Non-pigmented ciliary epithelial cell (primary cell): Measurements from ENCODE around the gene LIMS2.

Experiments used
- DNase-seq: peaks from one replicate; pipeline ENCODE4 v3.0.0-alpha.2; 2010; ENCODE audit warnings: low read depth

Gene LIMS2

GRCh38 chr2:127645395-127646291 lies 29.7 kb downstream of the LIMS2 start, which contains the start of gene GPR17:
TSS of gene GPR17 (plus strand) at chr2:127646153. CDS start at chr2:127650736, 4,583 bp downstream.
- DNase-seq, result no peak

- DNase-seq, result no peak
Observed at GRCh38 chr2:127645026-127645394, 30.3 kb downstream of the LIMS2 start.

- DNase-seq, result no peak
Observed at GRCh38 chr2:127644066-127645025, 31.0 kb downstream of the LIMS2 start.

GRCh38 chr2:127643439-127644065 lies 31.8 kb downstream of the LIMS2 start:
- no peak for DNase-seq

- no peak for DNase-seq
Observed at GRCh38 chr2:127642706-127643438, 32.5 kb downstream of the LIMS2 start.

GRCh38 chr2:127641846-127642507 lies 33.4 kb downstream of the LIMS2 start:
- DNase-seq, result no peak

- no peak for DNase-seq
Observed at GRCh38 chr2:127641133-127641532, 34.2 kb downstream of the LIMS2 start.

GRCh38 chr2:127640082-127641072 lies 35.0 kb downstream of the LIMS2 start:
- DNase-seq, result no peak

GRCh38 chr2:127639111-127639474 lies 36.2 kb downstream of the LIMS2 start:
- DNase-seq, result no peak

GRCh38 chr2:127638361-127639110 lies 36.8 kb downstream of the LIMS2 start:
- no peak for DNase-seq

- no peak for DNase-seq
Observed at GRCh38 chr2:127637725-127638252, 37.5 kb downstream of the LIMS2 start.

- DNase-seq, result no peak
Observed at GRCh38 chr2:127637236-127637630, 38.1 kb downstream of the LIMS2 start.

- no peak for DNase-seq
Observed at GRCh38 chr2:127636248-127637235, 38.8 kb downstream of the LIMS2 start.

- DNase-seq, result no peak
Observed at GRCh38 chr2:127635380-127636237, 39.7 kb downstream of the LIMS2 start.

GRCh38 chr2:127634626-127635379 lies 40.5 kb downstream of the LIMS2 start:
- DNase-seq, result no peak
